Endothelial cell of umbilical vein (primary cell): ENCODE results near the gene LIG3. TPM values are rescaled to one million over a fixed set of nuclear protein-coding genes. Genes with fewer than 3 reads are reported as not detected.

Experiments used
- BruUV-seq: library from RNA; stranded (reverse); fragments of 400-500 nt; replicated peaks from 2 replicates; lab custom pipeline; 2021; lab: Mats Ljungman, UMichigan
- CTCF ChIA-PET: fragments of 300-600, 350-600 bp; sonication (Branson Sonifier 250); formaldehyde crosslinking; loops from one replicate; lab custom pipeline; 2021; ENCODE audit warnings: antibody characterized with exemption, inconsistent platforms; lab: Charles Lee
- POLR2A ChIA-PET: fragments of 300-600, 350-600 bp; sonication (Branson Sonifier 250); formaldehyde crosslinking; loops from one replicate; lab custom pipeline; 2021; ENCODE audit warnings: antibody characterized with exemption, inconsistent platforms; lab: Charles Lee
- DNase-seq: peaks from one replicate; pipeline ENCODE4 v3.0.0-alpha.2; 2011; ENCODE audit warnings: low read depth, low spot score
- FAIRE-seq: peaks from 2 replicates; lab custom pipeline; 2011; peaks lifted over from hg19 to GRCh38; lab: Jason Lieb, UNC
- H2AFZ ChIP-seq: 2 replicates; pipeline ENCODE4 v1.6.0; 2012; ENCODE audit warnings: low read depth, low read length, control low read depth, inconsistent platforms
- H3K27ac ChIP-seq: 2 replicates; pipeline ENCODE4 v1.5.1; 2011; ENCODE audit warnings: low read depth, mild to moderate bottlenecking, control low read depth, low read length, moderate library complexity; ENCODE audit not compliant: insufficient read depth
- H3K27me3 ChIP-seq, 2 experiments: 2 replicates each; pipeline versions ENCODE4 v1.6.0 to v1.6.1; 2011; ENCODE audit warnings: low read length in 2 of 2, mixed read lengths in 1 of 2; ENCODE audit not compliant: control insufficient read depth in 2 of 2, insufficient read depth in 2 of 2
- H3K36me3 ChIP-seq, 2 experiments: 2 replicates in 1 of 2; 3 replicates in 1 of 2; pipeline ENCODE4 v1.5.1; 2011; ENCODE audit warnings: low read length in 2 of 2, mild to moderate bottlenecking in 1 of 2, moderate library complexity in 1 of 2; ENCODE audit not compliant: control insufficient read depth in 2 of 2, insufficient read depth in 2 of 2; ENCODE audit errors: extremely low read depth in 1 of 2
- H3K4me1 ChIP-seq: 3 replicates; pipeline ENCODE4 v1.5.1; 2011; ENCODE audit warnings: mild to moderate bottlenecking, low read length; ENCODE audit not compliant: control insufficient read depth, insufficient read depth; ENCODE audit errors: extremely low read depth
- H3K4me2 ChIP-seq: 2 replicates; pipeline ENCODE4 v1.6.1; 2011; ENCODE audit warnings: low read length, control low read depth, mixed read lengths; ENCODE audit not compliant: insufficient read depth
- H3K4me3 ChIP-seq, 3 experiments: fragments of 200-600 bp in 1 of 3; sonication (generic), shearing (Covaris generic) in 1 of 3; replicated peaks in 1 of 3; 2 replicates each; pipeline ENCODE4 v1.5.1; 2011 to 2016; ENCODE audit warnings: control low read depth in 3 of 3, low read length in 3 of 3, mild to moderate bottlenecking in 2 of 3, inconsistent platforms in 1 of 3, low read depth in 1 of 3, moderate library complexity in 1 of 3; ENCODE audit not compliant: insufficient read depth in 1 of 3
- H3K79me2 ChIP-seq: 2 replicates; pipeline ENCODE4 v1.6.0; 2012; ENCODE audit warnings: low read length, inconsistent platforms; ENCODE audit not compliant: control insufficient read depth, insufficient read depth
- H3K9ac ChIP-seq: replicated peaks from 2 replicates; pipeline ENCODE3; 2011; ENCODE audit warnings: low read length, control low read depth; ENCODE audit not compliant: insufficient read depth; ENCODE audit errors: extremely low read depth
- H3K9me1 ChIP-seq: replicated peaks from 3 replicates; pipeline ENCODE4 v1.6.0; 2011; ENCODE audit warnings: mild to moderate bottlenecking, low read length; ENCODE audit not compliant: control insufficient read depth, insufficient read depth; ENCODE audit errors: extremely low read depth
- H3K9me3 ChIP-seq: replicated peaks from 2 replicates; pipeline ENCODE4 v1.5.1; 2012; ENCODE audit warnings: low read length, inconsistent platforms; ENCODE audit not compliant: control insufficient read depth, insufficient read depth
- H4K20me1 ChIP-seq: replicated peaks from 2 replicates; pipeline ENCODE3; 2011; ENCODE audit warnings: mild to moderate bottlenecking, low read length; ENCODE audit not compliant: control insufficient read depth, insufficient read depth; ENCODE audit errors: extremely low read depth
- CTCF ChIP-seq, 2 donors: IDR thresholded peaks; 1 replicate in 1 of 2; 2 replicates in 1 of 2; pipeline ENCODE4 v1.5.1; 2011; ENCODE audit warnings: low read length in 2 of 2, mild to moderate bottlenecking in 2 of 2, moderate library complexity in 2 of 2, control low read depth in 1 of 2, inconsistent platforms in 1 of 2, low read depth in 1 of 2; ENCODE audit not compliant: insufficient read depth in 1 of 2; ENCODE audit errors: extremely low read depth in 1 of 2
- EZH2 ChIP-seq: IDR thresholded peaks from 2 replicates; pipeline ENCODE4 v1.6.1; 2012; ENCODE audit warnings: borderline replicate concordance, low read depth, mild to moderate bottlenecking, moderate library complexity, low read length, inconsistent platforms; ENCODE audit not compliant: severe bottlenecking
- FOS ChIP-seq: IDR thresholded peaks from 2 replicates; pipeline ENCODE4 v1.6.1; 2011; ENCODE audit warnings: mild to moderate bottlenecking, low read length, moderate library complexity, borderline replicate concordance; ENCODE audit not compliant: insufficient read depth
- GATA2 ChIP-seq: IDR thresholded peaks from 2 replicates; pipeline ENCODE4 v1.7.0; 2011; ENCODE audit warnings: low read depth, mild to moderate bottlenecking, moderate library complexity, mixed read lengths, low read length; ENCODE audit not compliant: insufficient read length, insufficient read depth
- JUN ChIP-seq: IDR thresholded peaks from 2 replicates; pipeline ENCODE4 v1.6.1; 2011; ENCODE audit warnings: borderline replicate concordance, low read depth; ENCODE audit not compliant: insufficient read length, insufficient read depth
- MAX ChIP-seq: IDR thresholded peaks from 2 replicates; pipeline ENCODE4 v1.6.1; 2011; ENCODE audit not compliant: insufficient read depth, insufficient read length
- MYC ChIP-seq: IDR thresholded peaks from one replicate; pipeline ENCODE4 v1.6.1; 2011; ENCODE audit warnings: mild to moderate bottlenecking, low read depth, low read length
- POLR2A ChIP-seq: IDR thresholded peaks from 2 replicates; pipeline ENCODE4 v1.6.1; 2012; ENCODE audit warnings: low read depth, mild to moderate bottlenecking, control low read depth, low read length
- POLR2AphosphoS5 ChIP-seq: IDR thresholded peaks from 2 replicates; pipeline ENCODE4 v1.6.1; 2012; ENCODE audit warnings: low read depth, mild to moderate bottlenecking, control low read depth, low read length, moderate library complexity; ENCODE audit not compliant: insufficient read depth
- dilution Hi-C: fragments of 300-500 bp; cut with MboI; formaldehyde crosslinking; loops from one replicate; pipeline ENCODE4 v1.15.0; 2019; ENCODE audit warnings: low sequenced_read_pairs; ENCODE audit not compliant: extremely low pct_ligation_motif_present
- intact Hi-C: fragments of 100-400 bp; cut with micrococcal nuclease; formaldehyde crosslinking; loops from one replicate; pipeline ENCODE4 v1.10.0; 2022
- polyA plus RNA-seq, 4 experiments: library from polyadenylated mRNA; depleted of rRNA in 3 of 4; stranded (reverse) in 3 of 4; unstranded in 1 of 4; fragments of >200 nt; gene quantifications; 2 replicates each; pipeline versions ENCODE4 v1.2.1 to v1.2.3, GENCODE V29; 2011 to 2012; ENCODE audit warnings: missing spikeins in 1 of 4
- total RNA-seq: library from RNA; stranded (reverse); gene quantifications from 2 replicates; pipeline ENCODE4 v1.2.3, GENCODE V29; 2021

Gene LIG3
- total and polyA plus RNA-seq, 2 donors (not counting 3 experiments of a cell fraction or from before 2014, with no cell fraction given) = 25.8 to 35.3 TPM

GRCh38 chr17:35038453-35038852, 58.1 kb downstream of the LIG3 start:
- FAIRE-seq = no peak
- no peak overlapping the region for H2AFZ ChIP-seq
- H3K79me2 ChIP-seq = no peaks in the 10 kb centered on the region
- no peaks in the 10 kb centered on the region for H4K20me1 ChIP-seq
- H3K9me1 ChIP-seq = no peaks in the 10 kb centered on the region
- no peaks in the 10 kb centered on the region for H3K4me1 ChIP-seq
- H3K36me3 ChIP-seq = no peaks in the 10 kb centered on the region
- no peak overlapping the region for H3K9ac ChIP-seq
- no peak overlapping the region for H3K4me3 ChIP-seq
- H3K9me3 ChIP-seq = no peaks in the 10 kb centered on the region
- no TSS peak for BruUV-seq
- no peak overlapping the region for H3K27ac ChIP-seq
- H3K4me2 ChIP-seq = no peak overlapping the region
- TF ChIP-seq POLR2AphosphoS5 (no peak), POLR2A (no peak)
- intact Hi-C loops (no loop called here), dilution Hi-C loops (no loop called here)
- DNase-seq = no peak
- no peaks in the 10 kb centered on the region for H3K27me3 ChIP-seq
- CTCF ChIA-PET = no interaction called here
- POLR2A ChIA-PET = no interaction called here

GRCh38 chr17:35041390-35041789, 61.1 kb downstream of the LIG3 start:
- no peak for DNase-seq
- Histone ChIP-seq H4K20me1 (no peaks in the 10 kb centered on the region), H3K9me1 (no peaks in the 10 kb centered on the region), H3K9ac (no peak overlapping the region), H3K4me1 (no peaks in the 10 kb centered on the region), H3K36me3 (no peaks in the 10 kb centered on the region), H3K4me3 (no peak overlapping the region), H3K9me3 (no peaks in the 10 kb centered on the region), H3K79me2 (no peaks in the 10 kb centered on the region), H3K27me3 (no peaks in the 10 kb centered on the region), H3K4me2 (no peak overlapping the region), H3K27ac (no peak overlapping the region), H2AFZ (no peak overlapping the region)
- POLR2A ChIA-PET = no interaction called here
- intact Hi-C loops (no loop called here), dilution Hi-C loops (no loop called here)
- BruUV-seq = no TSS peak
- CTCF ChIA-PET = interaction anchor here (1.7 to 1.9 kb wide), 2 partner anchors 13 to 18 kb away, joined by 5 to 7 read pairs; no protein-coding TSS in a partner anchor
- no peak for FAIRE-seq
- TF ChIP-seq POLR2A (no peak), MAX (no peak), JUN (no peak), POLR2AphosphoS5 (no peak), CTCF (IDR thresholded peaks at IDR 0.05; ENCODE audit: extremely low read depth in 1 of 2, insufficient read depth in 1 of 2, low read depth in 1 of 2, low read length in 2 of 2) (no peak), MYC (no peak), FOS (no peak), EZH2 (no peak), GATA2 (no peak)
